GDM1 (cell line): ENCODE data around the gene ZBTB18.

Source experiments
- DNase-seq: peaks from one replicate; lab custom pipeline; 2025; lab: John Stamatoyannopoulos, UW

Gene ZBTB18

GRCh38 chr1:244063498-244063897 is 12.4 kb downstream of the ZBTB18 start:
- DNase-seq = no peak

- no peak for DNase-seq
Measured at GRCh38 chr1:244064621-244065020, 13.5 kb downstream of the ZBTB18 start.

- no peak for DNase-seq
Measured at GRCh38 chr1:244065063-244065793, 14.1 kb downstream of the ZBTB18 start.

GRCh38 chr1:244065960-244066388 is 14.9 kb downstream of the ZBTB18 start:
- no peak for DNase-seq

- no peak for DNase-seq
Measured at GRCh38 chr1:244066954-244067716, 16.1 kb downstream of the ZBTB18 start.

- no peak for DNase-seq
Measured at GRCh38 chr1:244067893-244068292, 16.8 kb downstream of the ZBTB18 start.

- DNase-seq = no peak
Measured at GRCh38 chr1:244068567-244068966, 17.5 kb downstream of the ZBTB18 start.

GRCh38 chr1:244069326-244069898 is 18.3 kb downstream of the ZBTB18 start:
- DNase-seq = no peak

GRCh38 chr1:244074559-244075171 is 23.6 kb downstream of the ZBTB18 start:
- DNase-seq = no peak

- no peak for DNase-seq
Measured at GRCh38 chr1:244075247-244075722, 24.2 kb downstream of the ZBTB18 start.

- no peak for DNase-seq
Measured at GRCh38 chr1:244076740-244077139, 25.7 kb downstream of the ZBTB18 start.

- DNase-seq = no peak
Measured at GRCh38 chr1:244077473-244078220, 26.6 kb downstream of the ZBTB18 start.

GRCh38 chr1:244080343-244080929 is 29.4 kb downstream of the ZBTB18 start:
- DNase-seq = no peak

GRCh38 chr1:244082969-244083368 is 31.9 kb downstream of the ZBTB18 start:
- DNase-seq = no peak

- DNase-seq = no peak
Measured at GRCh38 chr1:244083383-244083943, 32.4 kb downstream of the ZBTB18 start.

GRCh38 chr1:244084763-244085162 is 33.7 kb downstream of the ZBTB18 start:
- DNase-seq = peak; percentile 7

GRCh38 chr1:244085891-244086290 is 34.8 kb downstream of the ZBTB18 start:
- DNase-seq = no peak

- no peak for DNase-seq
Measured at GRCh38 chr1:244087021-244087560, 36.0 kb downstream of the ZBTB18 start.

- DNase-seq = no peak
Measured at GRCh38 chr1:244087611-244088010, 36.5 kb downstream of the ZBTB18 start.

- no peak for DNase-seq
Measured at GRCh38 chr1:244088161-244088560, 37.1 kb downstream of the ZBTB18 start.

- no peak for DNase-seq
Measured at GRCh38 chr1:244089561-244089960, 38.5 kb downstream of the ZBTB18 start.
